RWPE2 (cell line): Measurements from ENCODE around the gene DLX4.

Source experiments
- ATAC-seq: fragments of 200-7000 bp; cut with Tn5 transposase; 3 replicates; pipeline ENCODE4 v1.9.1; 2021; ENCODE audit warnings: low read depth
- DNase-seq: peaks from one replicate; pipeline ENCODE4 v3.0.0-alpha.2; 2020; ENCODE audit warnings: low spot score
- H3K27ac ChIP-seq: fragments of 450-650 bp; 2 replicates; pipeline ENCODE4 v1.5.1; 2017; ENCODE audit warnings: mild to moderate bottlenecking; ENCODE audit not compliant: poor library complexity, severe bottlenecking
- H3K27me3 ChIP-seq: fragments of 250-450 bp; sonication (Bioruptor Pico); 2 replicates; pipeline ENCODE4 v1.5.1; 2021; ENCODE audit warnings: mild to moderate bottlenecking, moderate library complexity; ENCODE audit not compliant: insufficient read depth, poor library complexity, severe bottlenecking
- H3K36me3 ChIP-seq: fragments of 250-450 bp; sonication (Bioruptor Pico); 2 replicates; pipeline ENCODE4 v1.5.1; 2020; ENCODE audit warnings: low read depth, mild to moderate bottlenecking, moderate library complexity
- H3K4me1 ChIP-seq: fragments of 250-450 bp; sonication (Bioruptor Pico); 2 replicates; pipeline ENCODE4 v1.5.1; 2021; ENCODE audit warnings: mild to moderate bottlenecking, moderate library complexity; ENCODE audit not compliant: insufficient read depth, poor library complexity, severe bottlenecking
- H3K4me3 ChIP-seq: fragments of 250-450 bp; sonication (Bioruptor Pico); 2 replicates; pipeline ENCODE4 v1.5.1; 2021; ENCODE audit warnings: mild to moderate bottlenecking, moderate library complexity; ENCODE audit not compliant: severe bottlenecking
- H3K9me3 ChIP-seq: fragments of 250-450 bp; sonication (Bioruptor Pico); 2 replicates; pipeline ENCODE4 v1.5.1; 2021; ENCODE audit warnings: mild to moderate bottlenecking, moderate library complexity; ENCODE audit not compliant: severe bottlenecking
- TF ChIP-seq, protein P1 (sequence below): fragments of 450-650 bp; IDR thresholded peaks from one replicate; pipeline ENCODE4 v1.5.1; 2017; ENCODE audit warnings: mild to moderate bottlenecking, moderate library complexity; ENCODE audit not compliant: poor library complexity, severe bottlenecking

The DLX4 gene

DNA sequence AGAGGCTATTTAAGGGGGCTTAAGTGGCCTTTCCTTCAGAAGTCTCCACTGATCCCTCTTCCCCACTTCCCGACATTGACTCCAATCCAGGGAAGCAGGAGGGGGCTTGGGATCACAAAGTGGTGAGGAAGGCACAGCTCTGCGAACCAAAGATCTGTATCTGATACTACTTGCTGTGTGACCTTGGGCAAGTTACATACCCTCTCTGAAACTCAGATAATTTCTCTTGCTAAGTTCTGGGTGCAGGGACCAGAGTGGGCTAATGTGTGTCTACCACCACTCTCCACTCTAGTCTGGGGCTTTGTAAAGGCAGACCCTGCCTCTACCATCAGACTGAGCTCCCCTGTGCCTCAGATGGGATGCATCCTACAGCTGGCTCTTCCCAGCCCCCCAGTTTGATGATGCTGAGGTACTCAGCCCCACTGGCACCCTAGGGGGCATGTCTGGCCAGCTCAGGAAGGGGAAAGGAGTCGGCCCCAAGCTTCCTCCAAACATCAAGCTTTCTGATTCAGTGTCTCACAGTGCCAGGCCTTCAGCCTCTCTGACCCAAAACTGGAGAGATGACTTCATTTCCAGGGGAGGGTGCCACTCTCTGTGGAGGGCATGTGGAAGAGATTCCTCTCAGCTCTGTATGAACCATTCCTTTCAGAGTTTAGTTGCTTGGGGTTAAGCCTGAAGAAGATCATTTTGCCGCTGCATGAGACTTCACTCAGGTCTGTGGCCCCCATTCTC lies 10.9 kb downstream of the DLX4 start:
- DNase-seq = no peak
- no peak overlapping the region for H3K4me3 ChIP-seq
- no peaks in the 10 kb centered on the region for H3K9me3 ChIP-seq
- H3K27me3 ChIP-seq = no peaks in the 10 kb centered on the region
- H3K4me1 ChIP-seq = peaks cover 28% of the 10 kb centered on the region
- peak overlapping the region; percentile 7 for H3K27ac ChIP-seq
- TF ChIP-seq, protein P1, sequence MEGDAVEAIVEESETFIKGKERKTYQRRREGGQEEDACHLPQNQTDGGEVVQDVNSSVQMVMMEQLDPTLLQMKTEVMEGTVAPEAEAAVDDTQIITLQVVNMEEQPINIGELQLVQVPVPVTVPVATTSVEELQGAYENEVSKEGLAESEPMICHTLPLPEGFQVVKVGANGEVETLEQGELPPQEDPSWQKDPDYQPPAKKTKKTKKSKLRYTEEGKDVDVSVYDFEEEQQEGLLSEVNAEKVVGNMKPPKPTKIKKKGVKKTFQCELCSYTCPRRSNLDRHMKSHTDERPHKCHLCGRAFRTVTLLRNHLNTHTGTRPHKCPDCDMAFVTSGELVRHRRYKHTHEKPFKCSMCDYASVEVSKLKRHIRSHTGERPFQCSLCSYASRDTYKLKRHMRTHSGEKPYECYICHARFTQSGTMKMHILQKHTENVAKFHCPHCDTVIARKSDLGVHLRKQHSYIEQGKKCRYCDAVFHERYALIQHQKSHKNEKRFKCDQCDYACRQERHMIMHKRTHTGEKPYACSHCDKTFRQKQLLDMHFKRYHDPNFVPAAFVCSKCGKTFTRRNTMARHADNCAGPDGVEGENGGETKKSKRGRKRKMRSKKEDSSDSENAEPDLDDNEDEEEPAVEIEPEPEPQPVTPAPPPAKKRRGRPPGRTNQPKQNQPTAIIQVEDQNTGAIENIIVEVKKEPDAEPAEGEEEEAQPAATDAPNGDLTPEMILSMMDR = no peak
- peak; percentile 37; the same call in 2 of the 3 replicates for ATAC-seq
- H3K36me3 ChIP-seq = no peaks in the 10 kb centered on the region

DNA sequence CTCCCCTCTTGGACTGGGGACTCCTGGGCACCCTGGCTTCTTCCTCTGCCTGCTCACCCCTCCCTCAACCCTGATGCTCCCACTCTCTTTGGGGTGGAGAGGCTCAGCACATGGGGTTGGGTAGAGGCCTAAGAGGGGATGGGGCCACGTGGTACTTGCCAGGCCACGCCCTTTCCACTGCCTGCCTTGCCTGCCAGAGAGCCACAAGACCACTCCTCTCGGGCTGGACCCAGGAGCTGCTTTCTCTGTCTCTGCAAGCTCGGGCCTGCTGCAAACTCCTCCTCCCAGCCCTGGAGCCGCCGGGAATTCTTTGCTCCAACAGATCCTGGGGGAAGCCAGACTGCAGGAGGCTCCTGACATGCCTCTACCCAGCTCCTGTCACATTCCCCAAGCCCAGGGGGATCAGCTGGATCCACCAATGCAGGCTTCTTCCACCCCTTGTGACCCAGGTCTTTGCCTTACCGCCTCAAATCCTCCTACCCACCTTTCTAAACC lies 11.8 kb downstream of the DLX4 start:
- TF ChIP-seq, protein P1 = no peak
- no peaks in the 10 kb centered on the region for H3K9me3 ChIP-seq
- H3K4me1 ChIP-seq = peaks cover 28% of the 10 kb centered on the region
- H3K4me3 ChIP-seq = no peak overlapping the region
- no peaks in the 10 kb centered on the region for H3K36me3 ChIP-seq
- DNase-seq (no peak), ATAC-seq (peak; percentile 74)
- H3K27me3 ChIP-seq = no peaks in the 10 kb centered on the region
- peak overlapping the region; percentile 7 for H3K27ac ChIP-seq

DNA sequence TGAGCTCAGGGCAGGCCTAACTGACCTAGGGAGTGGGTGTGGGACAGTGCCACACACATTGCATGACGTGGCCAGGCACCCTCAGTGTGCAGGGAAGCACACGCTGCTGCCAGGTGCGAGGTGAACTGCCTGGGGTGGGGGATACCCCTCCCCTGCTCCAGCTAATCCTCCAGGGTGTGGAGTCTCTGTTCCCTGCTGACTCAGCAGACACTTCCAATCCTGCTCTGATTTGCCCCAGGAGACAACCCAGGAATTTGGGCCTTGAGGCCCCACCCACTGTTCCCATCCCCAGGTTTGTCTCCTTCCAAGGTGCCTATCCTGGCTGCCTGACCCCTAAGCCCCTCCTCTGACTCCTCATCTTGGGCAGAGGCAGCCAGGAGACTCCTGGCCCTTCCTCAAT lies 15.3 kb downstream of the DLX4 start:
- Histone ChIP-seq H3K4me1 (peaks cover 20% of the 10 kb centered on the region), H3K36me3 (no peaks in the 10 kb centered on the region), H3K27ac (no peak overlapping the region), H3K27me3 (no peaks in the 10 kb centered on the region), H3K4me3 (no peak overlapping the region), H3K9me3 (no peaks in the 10 kb centered on the region)
- DNase-seq (peak; percentile 51), ATAC-seq (peak; percentile 26; the same call in 2 of the 3 replicates)
- TF ChIP-seq, protein P1 = no peak

DNA sequence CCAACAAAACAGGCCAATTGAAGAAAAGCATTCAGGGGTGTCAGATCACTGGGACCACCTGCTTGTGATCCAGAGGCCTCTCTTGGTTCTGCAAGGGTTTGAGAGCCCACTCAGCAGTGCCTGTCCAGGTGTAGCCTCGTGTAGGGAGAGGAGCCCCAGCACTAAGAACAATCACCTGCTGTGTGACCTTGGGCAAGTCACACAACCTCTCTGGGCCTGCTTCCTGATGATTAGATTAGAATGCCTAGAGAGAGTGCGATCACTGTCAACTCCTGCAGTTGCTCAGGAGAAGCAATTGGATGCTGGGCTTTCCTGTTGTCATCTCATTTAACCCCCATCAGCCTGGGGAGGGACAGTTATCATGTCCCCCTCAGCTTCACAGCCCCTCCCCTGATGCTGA lies 15.8 kb downstream of the DLX4 start:
- TF ChIP-seq, protein P1 = no peak
- Histone ChIP-seq H3K27ac (no peak overlapping the region), H3K4me3 (no peak overlapping the region), H3K9me3 (no peaks in the 10 kb centered on the region), H3K4me1 (peaks cover 20% of the 10 kb centered on the region), H3K27me3 (no peaks in the 10 kb centered on the region), H3K36me3 (no peaks in the 10 kb centered on the region)
- DNase-seq = no peak
- ATAC-seq = no peak
